Natural killer cell (primary cell): ENCODE data around the gene PABPC4L. TPM values are rescaled to one million over a fixed set of nuclear protein-coding genes. Genes with fewer than 3 reads are reported as not detected.

ENCODE experiments used
- ATAC-seq, 3 donors: fragments of 150-1000 bp in 2 of 3; fragments of 200-7000 bp in 1 of 3; cut with Tn5 transposase; 1 replicate in 1 of 3; 2 replicates in 2 of 3; pipeline ENCODE4 v1.10.0; 2021; ENCODE audit warnings: mild to moderate bottlenecking in 2 of 3, moderate library complexity in 2 of 3
- DNase-seq, 2 donors: peaks; one replicate each; pipeline versions ENCODE4 v3.0.0 to v3.0.0-alpha.2; 2013 to 2021; ENCODE audit warnings: mixed read lengths in 1 of 2
- H3K27ac ChIP-seq: one replicate; pipeline ENCODE4 v1.5.1; 2013; ENCODE audit warnings: mild to moderate bottlenecking, low read length
- H3K27me3 ChIP-seq: one replicate; pipeline ENCODE4 v1.6.1; 2013; ENCODE audit warnings: low read length; ENCODE audit not compliant: control insufficient read depth, insufficient read depth
- H3K36me3 ChIP-seq: one replicate; pipeline ENCODE4 v1.6.1; 2013; ENCODE audit warnings: low read length; ENCODE audit not compliant: control insufficient read depth, insufficient read depth
- H3K4me1 ChIP-seq: one replicate; pipeline ENCODE4 v1.6.1; 2013; ENCODE audit warnings: low read length; ENCODE audit not compliant: control insufficient read depth, insufficient read depth
- H3K4me3 ChIP-seq: one replicate; pipeline ENCODE4 v1.5.1; 2013; ENCODE audit warnings: low read length
- H3K9me3 ChIP-seq: one replicate; pipeline ENCODE4 v1.6.1; 2013; ENCODE audit warnings: low read length; ENCODE audit not compliant: control insufficient read depth, insufficient read depth
- H3K27ac Mint-ChIP-seq, 2 donors: one replicate each; pipeline ENCODE4 v1.8.0; 2022; ENCODE audit warnings: mild to moderate bottlenecking in 2 of 2, mixed read lengths in 2 of 2, moderate library complexity in 1 of 2
- H3K27me3 Mint-ChIP-seq, 2 donors: one replicate each; pipeline ENCODE4 v1.8.0; 2022; ENCODE audit warnings: low read depth in 2 of 2, mixed read lengths in 2 of 2
- H3K36me3 Mint-ChIP-seq: one replicate; pipeline ENCODE4 v1.8.0; 2022; ENCODE audit warnings: mixed read lengths
- H3K4me1 Mint-ChIP-seq, 2 donors: one replicate each; pipeline ENCODE4 v1.8.0; 2022; ENCODE audit warnings: mixed read lengths in 2 of 2
- H3K4me3 Mint-ChIP-seq: one replicate; pipeline ENCODE4 v1.8.0; 2022; ENCODE audit warnings: mild to moderate bottlenecking, moderate library complexity, mixed read lengths
- H3K9me3 Mint-ChIP-seq, 2 donors: one replicate each; pipeline ENCODE4 v1.8.0; 2022; ENCODE audit warnings: mixed read lengths in 2 of 2
- intact Hi-C: fragments of 100-400 bp; cut with micrococcal nuclease; formaldehyde crosslinking; loops from one replicate; pipeline ENCODE4 v1.14.2; 2022
- total RNA-seq, 4 donors: library from RNA; stranded (reverse); fragments of 120-200 nt in 1 of 4; gene quantifications; one replicate each; pipeline versions ENCODE4 v1.2.3 to v1.2.4, GENCODE V29; 2013 to 2022
- TF ChIP-seq, protein P1 (sequence below): fragments of 200-600 bp; IDR thresholded peaks from one replicate; pipeline ENCODE4 v1.8.0; 2022; ENCODE audit warnings: antibody characterized with exemption

PABPC4L gene
- total RNA-seq, 3 donors from 2014 or later (not counting 1 experiment from before 2014, with no cell fraction given), result not detected

DNA sequence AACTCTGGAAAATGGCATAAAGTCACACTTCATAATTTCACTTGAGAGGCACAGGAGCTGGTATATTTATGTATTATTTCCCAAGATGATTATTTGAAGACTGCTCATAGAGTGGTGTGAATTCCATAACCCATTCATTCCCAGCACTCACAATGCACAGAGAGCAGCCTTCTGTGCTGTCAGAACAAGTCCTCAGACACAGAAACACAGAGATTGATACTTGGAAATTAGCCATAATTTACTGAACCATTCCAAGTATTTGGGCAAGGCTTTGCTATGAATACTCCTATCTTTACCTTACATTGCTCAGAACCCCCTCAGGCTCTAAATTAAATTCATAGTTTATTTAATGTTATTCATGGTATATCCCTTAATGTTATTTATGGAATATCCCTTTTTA is 53.6 kb downstream of the PABPC4L start:
- Histone ChIP-seq H3K4me1 (no peaks in the 10 kb centered on the region), H3K36me3 (no peaks in the 10 kb centered on the region), H3K9me3 (no peaks in the 10 kb centered on the region), H3K27me3 (no peaks in the 10 kb centered on the region), H3K4me3 (no peak overlapping the region), H3K27ac (no peak overlapping the region)
- H3K36me3 Mint-ChIP-seq, result no peaks in the 10 kb centered on the region
- H3K27ac Mint-ChIP-seq, result no peak overlapping the region
- H3K4me1 Mint-ChIP-seq, result no peaks in the 10 kb centered on the region
- DNase-seq (no peak), ATAC-seq (no peak)
- no peaks in the 10 kb centered on the region for H3K27me3 Mint-ChIP-seq
- TF ChIP-seq, protein P1, sequence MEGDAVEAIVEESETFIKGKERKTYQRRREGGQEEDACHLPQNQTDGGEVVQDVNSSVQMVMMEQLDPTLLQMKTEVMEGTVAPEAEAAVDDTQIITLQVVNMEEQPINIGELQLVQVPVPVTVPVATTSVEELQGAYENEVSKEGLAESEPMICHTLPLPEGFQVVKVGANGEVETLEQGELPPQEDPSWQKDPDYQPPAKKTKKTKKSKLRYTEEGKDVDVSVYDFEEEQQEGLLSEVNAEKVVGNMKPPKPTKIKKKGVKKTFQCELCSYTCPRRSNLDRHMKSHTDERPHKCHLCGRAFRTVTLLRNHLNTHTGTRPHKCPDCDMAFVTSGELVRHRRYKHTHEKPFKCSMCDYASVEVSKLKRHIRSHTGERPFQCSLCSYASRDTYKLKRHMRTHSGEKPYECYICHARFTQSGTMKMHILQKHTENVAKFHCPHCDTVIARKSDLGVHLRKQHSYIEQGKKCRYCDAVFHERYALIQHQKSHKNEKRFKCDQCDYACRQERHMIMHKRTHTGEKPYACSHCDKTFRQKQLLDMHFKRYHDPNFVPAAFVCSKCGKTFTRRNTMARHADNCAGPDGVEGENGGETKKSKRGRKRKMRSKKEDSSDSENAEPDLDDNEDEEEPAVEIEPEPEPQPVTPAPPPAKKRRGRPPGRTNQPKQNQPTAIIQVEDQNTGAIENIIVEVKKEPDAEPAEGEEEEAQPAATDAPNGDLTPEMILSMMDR, result no peak
- no peak overlapping the region for H3K4me3 Mint-ChIP-seq
- intact Hi-C loops, result no loop called here
- H3K9me3 Mint-ChIP-seq, result peaks cover 7 to 12% of the 10 kb centered on the region in 2 donors
